ENCODE measurements around the gene ADGRB3. TPM values are rescaled to one million over a fixed set of nuclear protein-coding genes. Genes with fewer than 3 reads are reported as not detected.

The ADGRB3 gene
- total RNA-seq, 2 experiments from 2014 or later = not detected

- no peaks in the 10 kb centered on the region for H3K4me1 Mint-ChIP-seq (ENCODE audit: low read depth)
- DNase-seq (no peak), ATAC-seq (no peak)
- no peaks in the 10 kb centered on the region for H3K9me3 Mint-ChIP-seq (ENCODE audit: insufficient read depth)
- POLR2A ChIA-PET = no interaction called here
- H3K27ac Mint-ChIP-seq = no peak overlapping the region
- no peaks in the 10 kb centered on the region for H3K27me3 Mint-ChIP-seq (ENCODE audit: low read depth)
- no peaks in the 10 kb centered on the region for H3K36me3 Mint-ChIP-seq (ENCODE audit: low read depth)
- no peak overlapping the region for H3K4me3 Mint-ChIP-seq
- CTCF ChIA-PET = no interaction called here
Measured at GRCh38 chr6:69138893-69139494, 503.9 kb downstream of the ADGRB3 start.

GRCh38 chr6:69145062-69145461 lies 510.0 kb downstream of the ADGRB3 start:
- ATAC-seq (no peak), DNase-seq (no peak)
- ChIA-PET POLR2A (no interaction called here), CTCF (no interaction called here)
- no peak overlapping the region for H3K4me3 Mint-ChIP-seq
- no peaks in the 10 kb centered on the region for H3K36me3 Mint-ChIP-seq (ENCODE audit: low read depth)
- no peaks in the 10 kb centered on the region for H3K4me1 Mint-ChIP-seq (ENCODE audit: low read depth)
- H3K27me3 Mint-ChIP-seq (ENCODE audit: low read depth) = no peaks in the 10 kb centered on the region
- no peak overlapping the region for H3K27ac Mint-ChIP-seq
- H3K9me3 Mint-ChIP-seq (ENCODE audit: insufficient read depth) = peaks cover 7% of the 10 kb centered on the region

- ATAC-seq (no peak), DNase-seq (no peak)
- Mint-ChIP-seq H3K9me3 (ENCODE audit: insufficient read depth) (peaks cover 7% of the 10 kb centered on the region), H3K4me1 (ENCODE audit: low read depth) (no peaks in the 10 kb centered on the region), H3K27ac (no peak overlapping the region), H3K27me3 (ENCODE audit: low read depth) (no peaks in the 10 kb centered on the region), H3K4me3 (no peak overlapping the region), H3K36me3 (ENCODE audit: low read depth) (no peaks in the 10 kb centered on the region)
- ChIA-PET POLR2A (no interaction called here), CTCF (no interaction called here)
Measured at GRCh38 chr6:69146385-69146784, 511.3 kb downstream of the ADGRB3 start.

- CTCF ChIA-PET = no interaction called here
Measured at GRCh38 chr6:69155467-69155866, 520.4 kb downstream of the ADGRB3 start.

GRCh38 chr6:69162811-69163210 lies 527.7 kb downstream of the ADGRB3 start:
- ChIA-PET CTCF (no interaction called here), POLR2A (no interaction called here)
- H3K27ac Mint-ChIP-seq = no peak overlapping the region
- H3K9me3 Mint-ChIP-seq (ENCODE audit: insufficient read depth) = no peaks in the 10 kb centered on the region
- no peaks in the 10 kb centered on the region for H3K36me3 Mint-ChIP-seq (ENCODE audit: low read depth)
- H3K27me3 Mint-ChIP-seq (ENCODE audit: low read depth) = no peaks in the 10 kb centered on the region
- no peaks in the 10 kb centered on the region for H3K4me1 Mint-ChIP-seq (ENCODE audit: low read depth)
- ATAC-seq (no peak), DNase-seq (no peak)
- no peak overlapping the region for H3K4me3 Mint-ChIP-seq

More at GRCh38 chr6:69155467-69155866, 520.4 kb downstream of the ADGRB3 start:
- Mint-ChIP-seq H3K9me3 (ENCODE audit: insufficient read depth) (no peaks in the 10 kb centered on the region), H3K27ac (no peak overlapping the region), H3K36me3 (ENCODE audit: low read depth) (no peaks in the 10 kb centered on the region), H3K27me3 (ENCODE audit: low read depth) (no peaks in the 10 kb centered on the region), H3K4me3 (no peak overlapping the region), H3K4me1 (ENCODE audit: low read depth) (no peaks in the 10 kb centered on the region)
- POLR2A ChIA-PET = no interaction called here
- DNase-seq (no peak), ATAC-seq (no peak)

- ChIA-PET POLR2A (no interaction called here), CTCF (no interaction called here)
- no peak for DNase-seq
- no peak overlapping the region for H3K4me3 Mint-ChIP-seq
- no peaks in the 10 kb centered on the region for H3K36me3 Mint-ChIP-seq (ENCODE audit: low read depth)
- no peaks in the 10 kb centered on the region for H3K27me3 Mint-ChIP-seq (ENCODE audit: low read depth)
- ATAC-seq = no peak
- no peaks in the 10 kb centered on the region for H3K9me3 Mint-ChIP-seq (ENCODE audit: insufficient read depth)
- H3K4me1 Mint-ChIP-seq (ENCODE audit: low read depth) = no peaks in the 10 kb centered on the region
- H3K27ac Mint-ChIP-seq = no peak overlapping the region
Measured at GRCh38 chr6:69164564-69165229, 529.6 kb downstream of the ADGRB3 start.

GRCh38 chr6:69179681-69180080 lies 544.6 kb downstream of the ADGRB3 start:
- DNase-seq = no peak
- no peak for ATAC-seq
- Mint-ChIP-seq H3K27ac (no peak overlapping the region), H3K27me3 (ENCODE audit: low read depth) (no peaks in the 10 kb centered on the region), H3K4me3 (no peak overlapping the region), H3K9me3 (ENCODE audit: insufficient read depth) (no peaks in the 10 kb centered on the region), H3K36me3 (ENCODE audit: low read depth) (no peaks in the 10 kb centered on the region), H3K4me1 (ENCODE audit: low read depth) (no peaks in the 10 kb centered on the region)
- ChIA-PET CTCF (no interaction called here), POLR2A (no interaction called here)

- Mint-ChIP-seq H3K4me1 (ENCODE audit: low read depth) (no peaks in the 10 kb centered on the region), H3K27ac (no peak overlapping the region), H3K9me3 (ENCODE audit: insufficient read depth) (no peaks in the 10 kb centered on the region), H3K4me3 (no peak overlapping the region), H3K27me3 (ENCODE audit: low read depth) (no peaks in the 10 kb centered on the region), H3K36me3 (ENCODE audit: low read depth) (no peaks in the 10 kb centered on the region)
- ChIA-PET POLR2A (interaction anchor here (0.6 kb wide), 1 partner anchor 19 kb away, joined by 3 read pairs; no protein-coding TSS in a partner anchor), CTCF (no interaction called here)
- no peak for DNase-seq
- ATAC-seq = no peak
Measured at GRCh38 chr6:69180361-69181067, 545.4 kb downstream of the ADGRB3 start.

- no peak overlapping the region for H3K4me3 Mint-ChIP-seq
- ChIA-PET POLR2A (no interaction called here), CTCF (no interaction called here)
- H3K27ac Mint-ChIP-seq = no peak overlapping the region
- no peak for DNase-seq
- no peaks in the 10 kb centered on the region for H3K27me3 Mint-ChIP-seq (ENCODE audit: low read depth)
- H3K9me3 Mint-ChIP-seq (ENCODE audit: insufficient read depth) = no peaks in the 10 kb centered on the region
- H3K36me3 Mint-ChIP-seq (ENCODE audit: low read depth) = no peaks in the 10 kb centered on the region
- H3K4me1 Mint-ChIP-seq (ENCODE audit: low read depth) = no peaks in the 10 kb centered on the region
- ATAC-seq = no peak
Measured at GRCh38 chr6:69181964-69182363, 546.9 kb downstream of the ADGRB3 start.

- Mint-ChIP-seq H3K27me3 (ENCODE audit: low read depth) (no peaks in the 10 kb centered on the region), H3K4me1 (ENCODE audit: low read depth) (no peaks in the 10 kb centered on the region), H3K36me3 (ENCODE audit: low read depth) (no peaks in the 10 kb centered on the region), H3K9me3 (ENCODE audit: insufficient read depth) (no peaks in the 10 kb centered on the region), H3K4me3 (no peak overlapping the region), H3K27ac (no peak overlapping the region)
- no peak for ATAC-seq
- no peak for DNase-seq
- ChIA-PET CTCF (no interaction called here), POLR2A (no interaction called here)
Measured at GRCh38 chr6:69185276-69185675, 550.2 kb downstream of the ADGRB3 start.

GRCh38 chr6:69202768-69203167 lies 567.7 kb downstream of the ADGRB3 start:
- no peak for DNase-seq
- no peaks in the 10 kb centered on the region for H3K9me3 Mint-ChIP-seq (ENCODE audit: insufficient read depth)
- H3K36me3 Mint-ChIP-seq (ENCODE audit: low read depth) = no peaks in the 10 kb centered on the region
- ChIA-PET POLR2A (no interaction called here), CTCF (no interaction called here)
- H3K4me1 Mint-ChIP-seq (ENCODE audit: low read depth) = no peaks in the 10 kb centered on the region
- H3K27ac Mint-ChIP-seq = no peak overlapping the region
- H3K27me3 Mint-ChIP-seq (ENCODE audit: low read depth) = no peaks in the 10 kb centered on the region
- H3K4me3 Mint-ChIP-seq = no peak overlapping the region
- ATAC-seq = no peak

- H3K36me3 Mint-ChIP-seq (ENCODE audit: low read depth) = no peaks in the 10 kb centered on the region
- H3K4me1 Mint-ChIP-seq (ENCODE audit: low read depth) = no peaks in the 10 kb centered on the region
- ChIA-PET POLR2A (no interaction called here), CTCF (no interaction called here)
- no peak for DNase-seq
- no peaks in the 10 kb centered on the region for H3K27me3 Mint-ChIP-seq (ENCODE audit: low read depth)
- H3K9me3 Mint-ChIP-seq (ENCODE audit: insufficient read depth) = no peaks in the 10 kb centered on the region
- no peak overlapping the region for H3K4me3 Mint-ChIP-seq
- no peak overlapping the region for H3K27ac Mint-ChIP-seq
- no peak for ATAC-seq
Measured at GRCh38 chr6:69216127-69216526, 581.0 kb downstream of the ADGRB3 start.

Data from activated CD8-positive, alpha-beta T cell treated with anti-CD3 and anti-CD28 coated beads, Interleukin-2, amount 10 ng/mL, durations not matched to agents 7 days and 5 days (primary cell).